ENCODE measurements around the gene EIF2B5. TPM values are rescaled to one million over a fixed set of nuclear protein-coding genes. Genes with fewer than 3 reads are reported as not detected.

The EIF2B5 gene
- total and polyA plus RNA-seq, 9 of the 15 experiments (the other 6 are each of a cell fraction or from before 2014, with no cell fraction given) = 19.1 to 92.4 (median 74.0) TPM

DNA sequence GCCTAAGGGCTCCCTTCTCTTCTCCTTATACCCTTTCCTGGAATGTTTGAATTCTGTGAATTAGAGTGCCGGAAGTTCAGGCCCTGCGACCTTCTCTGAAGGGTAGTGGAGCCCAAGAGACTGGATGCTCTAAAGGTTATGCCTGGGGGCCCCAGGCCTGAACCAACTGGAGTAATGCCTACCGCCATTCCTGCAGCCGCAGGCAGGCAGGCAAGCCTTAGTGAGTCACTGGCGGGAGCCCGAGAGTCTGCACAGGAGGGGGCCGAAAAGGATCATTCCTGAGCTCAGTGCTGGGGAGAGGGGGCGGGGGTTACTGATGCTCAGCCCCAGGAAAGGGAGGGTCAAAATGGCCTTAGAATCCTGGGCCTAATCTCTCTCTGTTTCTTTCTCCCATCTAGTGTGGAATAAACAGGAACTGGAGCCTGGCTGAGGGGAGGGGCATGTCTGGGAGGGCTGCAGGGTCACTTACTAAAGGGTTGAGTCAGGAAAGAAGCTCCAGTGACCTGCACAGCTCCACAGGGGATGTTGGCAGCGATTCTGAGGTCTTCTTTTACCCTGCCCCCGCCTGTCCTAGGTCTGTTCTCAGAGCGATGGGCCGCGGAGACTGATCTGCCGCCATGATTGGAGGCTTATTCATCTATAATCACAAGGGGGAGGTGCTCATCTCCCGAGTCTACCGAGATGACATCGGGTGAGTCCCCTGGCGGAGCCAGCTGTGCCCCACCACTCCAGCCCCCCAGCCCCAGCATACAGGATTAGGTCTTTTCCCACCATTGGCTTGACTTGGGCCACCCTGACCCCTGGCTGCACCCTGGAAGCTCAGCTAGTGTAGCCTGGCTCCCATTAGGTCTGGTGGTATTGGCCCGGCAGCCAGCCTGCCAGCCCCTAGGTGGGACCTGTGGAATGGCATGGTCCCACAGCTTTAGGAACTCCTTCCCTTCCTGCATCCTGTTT lies 41.5 kb downstream of the EIF2B5 start (continued):
- TF ChIP-seq RHOXF2B (CRISPR knock-in tag; conservative IDR thresholded peaks at IDR 0.05) (no peak), NRF1 (conservative IDR thresholded peaks at IDR 0.05 in 1 of 2, IDR thresholded peaks at IDR 0.05 in 1 of 2) (peak; percentile 72 to 77), NCOA1 (IDR thresholded peaks at IDR 0.05; ENCODE audit: low read depth) (peak; percentile 39; the same call in 1 of the 2 replicates), ZBTB1 (CRISPR knock-in tag; IDR thresholded peaks at IDR 0.05; ENCODE audit: borderline replicate concordance, low read depth) (0 out of 2 replicates have a peak, but pooled peaks have one; percentile 3), YY1 (IDR thresholded peaks at IDR 0.05; ENCODE audit: borderline replicate concordance in 1 of 3, control insufficient read depth in 1 of 3, extremely low read depth in 1 of 3, insufficient read depth in 3 of 3, insufficient read length in 1 of 3, insufficient replicate concordance in 2 of 3, low read depth in 1 of 3, low read length in 2 of 3) (peak; percentile 1 to 92 (median 77)), RB1 (IDR thresholded peaks at IDR 0.05; ENCODE audit: low read depth) (0 out of 2 replicates have a peak, but pooled peaks have one; percentile 17), TAF1 (IDR thresholded peaks at IDR 0.05; ENCODE audit: control insufficient read depth, extremely low read depth, insufficient read depth, low read length, severe bottlenecking) (peak; percentile 63), POLR2AphosphoS5 (IDR thresholded peaks at IDR 0.05; ENCODE audit: control insufficient read depth, insufficient read depth, low read depth, low read length) (peak; percentile 31; the same call in 1 of the 2 replicates), FOSL1 (tag; conservative IDR thresholded peaks at IDR 0.05) (peak; percentile 89), KDM5B (IDR thresholded peaks at IDR 0.05; ENCODE audit: insufficient replicate concordance, low read depth, low read length) (peak; percentile 50), SPI1 (IDR thresholded peaks at IDR 0.05; ENCODE audit: borderline replicate concordance, low read depth, low read length) (peak; percentile 96), YBX1 (IDR thresholded peaks at IDR 0.05) (no peak), SOX6 (IDR thresholded peaks at IDR 0.05) (0 out of 2 replicates have a peak, but pooled peaks have one; percentile 16), ATF1 (CRISPR knock-in tag; IDR thresholded peaks at IDR 0.05) (no peak), ATF1 (tag; IDR thresholded peaks at IDR 0.05) (peak; percentile 25; the same call in 1 of the 2 replicates), MTA3 (IDR thresholded peaks at IDR 0.05; ENCODE audit: borderline replicate concordance) (0 out of 2 replicates have a peak, but pooled peaks have one; percentile 36), SIN3B (IDR thresholded peaks at IDR 0.05; ENCODE audit: low read depth) (no peak), C11orf30 (IDR thresholded peaks at IDR 0.05; ENCODE audit: low read depth) (no peak), MYC (IDR thresholded peaks at IDR 0.05; ENCODE audit: low read depth, low read length) (peak; percentile 30; the same call in 1 of the 2 replicates), MYC (CRISPR knock-in tag; IDR thresholded peaks at IDR 0.05; ENCODE audit: borderline replicate concordance, low read depth) (no peak), CCNT2 (IDR thresholded peaks at IDR 0.05; ENCODE audit: borderline replicate concordance, extremely low read depth, insufficient read length, low read depth, low read length) (no peak), CHCHD3 (CRISPR knock-in tag; IDR thresholded peaks at IDR 0.05) (no peak)
- TF ChIP-seq, protein P1, sequence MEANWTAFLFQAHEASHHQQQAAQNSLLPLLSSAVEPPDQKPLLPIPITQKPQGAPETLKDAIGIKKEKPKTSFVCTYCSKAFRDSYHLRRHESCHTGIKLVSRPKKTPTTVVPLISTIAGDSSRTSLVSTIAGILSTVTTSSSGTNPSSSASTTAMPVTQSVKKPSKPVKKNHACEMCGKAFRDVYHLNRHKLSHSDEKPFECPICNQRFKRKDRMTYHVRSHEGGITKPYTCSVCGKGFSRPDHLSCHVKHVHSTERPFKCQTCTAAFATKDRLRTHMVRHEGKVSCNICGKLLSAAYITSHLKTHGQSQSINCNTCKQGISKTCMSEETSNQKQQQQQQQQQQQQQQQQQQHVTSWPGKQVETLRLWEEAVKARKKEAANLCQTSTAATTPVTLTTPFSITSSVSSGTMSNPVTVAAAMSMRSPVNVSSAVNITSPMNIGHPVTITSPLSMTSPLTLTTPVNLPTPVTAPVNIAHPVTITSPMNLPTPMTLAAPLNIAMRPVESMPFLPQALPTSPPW (CRISPR knock-in tag; IDR thresholded peaks at IDR 0.05) = peak; percentile 86
- TF ChIP-seq, protein P2, sequence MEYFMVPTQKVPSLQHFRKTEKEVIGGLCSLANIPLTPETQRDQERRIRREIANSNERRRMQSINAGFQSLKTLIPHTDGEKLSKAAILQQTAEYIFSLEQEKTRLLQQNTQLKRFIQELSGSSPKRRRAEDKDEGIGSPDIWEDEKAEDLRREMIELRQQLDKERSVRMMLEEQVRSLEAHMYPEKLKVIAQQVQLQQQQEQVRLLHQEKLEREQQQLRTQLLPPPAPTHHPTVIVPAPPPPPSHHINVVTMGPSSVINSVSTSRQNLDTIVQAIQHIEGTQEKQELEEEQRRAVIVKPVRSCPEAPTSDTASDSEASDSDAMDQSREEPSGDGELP (CRISPR knock-in tag; IDR thresholded peaks at IDR 0.05; ENCODE audit: borderline replicate concordance) = peak; percentile 53; the same call in 1 of the 2 replicates
